ENCODE results near the gene POC1B.
A peak's percentile ranks its signal among the peaks of the same experiment; 100 is the strongest.

POC1B gene

DNA sequence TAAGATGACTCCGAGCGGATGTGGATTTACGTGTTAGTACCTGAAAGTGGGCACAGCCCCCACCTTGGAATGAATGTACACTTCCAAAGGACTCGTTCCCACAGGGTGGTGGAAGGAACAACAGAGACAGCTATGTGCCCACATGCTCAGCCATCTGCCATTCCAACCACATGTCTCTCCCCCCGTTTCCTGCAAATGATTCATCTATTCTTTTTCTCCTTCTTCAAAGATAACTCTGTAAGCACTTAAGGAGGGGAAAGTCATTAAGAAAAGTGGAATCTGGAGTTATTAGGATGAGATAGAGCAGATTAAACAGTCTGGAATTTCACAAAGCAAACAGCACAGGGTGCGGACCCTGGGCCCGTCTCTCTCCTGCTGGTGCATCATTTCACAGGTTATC lies 155.0 kb downstream of the POC1B start:
- no peaks in the 10 kb centered on the region for H3K27me3 ChIP-seq
- peaks cover 4 to 9% of the 10 kb centered on the region in 2 experiments for H3K4me1 ChIP-seq (ENCODE audit: control insufficient read depth in 1 of 2, insufficient read depth in 1 of 2, low read depth in 1 of 2, low read length in 1 of 2)
- H3K36me3 ChIP-seq = no peaks in the 10 kb centered on the region
- no peaks in the 10 kb centered on the region for H3K9me3 ChIP-seq
- TF ChIP-seq CTCF (IDR thresholded peaks at IDR 0.05) = no peak
- H3K27ac ChIP-seq = no peak overlapping the region
- H3K4me3 ChIP-seq (ENCODE audit: low read depth in 1 of 2, low read length in 1 of 2) = no peak overlapping the region

DNA sequence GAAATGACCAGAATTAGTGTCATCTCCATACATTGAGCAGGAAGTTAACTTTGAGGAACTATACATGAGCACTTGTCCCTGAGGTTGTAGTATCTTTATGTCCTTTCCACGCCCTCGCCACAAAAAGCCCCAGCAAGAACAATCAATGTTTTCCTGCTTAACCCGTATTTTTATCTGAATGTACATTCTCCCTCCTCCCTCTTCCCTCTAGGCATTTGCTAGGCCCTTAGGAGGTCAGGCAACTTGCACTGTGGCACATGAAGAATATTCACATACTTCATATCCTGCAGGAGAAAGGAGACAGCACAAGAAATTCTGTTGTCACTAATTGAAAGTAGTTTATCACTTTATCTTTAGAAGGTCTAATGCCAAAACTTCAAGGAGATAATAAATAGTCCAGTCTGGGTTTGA lies 155.4 kb downstream of the POC1B start:
- Histone ChIP-seq H3K27me3 (no peaks in the 10 kb centered on the region), H3K4me3 (ENCODE audit: low read depth in 1 of 2, low read length in 1 of 2) (no peak overlapping the region), H3K9me3 (no peaks in the 10 kb centered on the region), H3K36me3 (no peaks in the 10 kb centered on the region), H3K27ac (peak overlapping the region; percentile 0), H3K4me1 (ENCODE audit: control insufficient read depth in 1 of 2, insufficient read depth in 1 of 2, low read depth in 1 of 2, low read length in 1 of 2) (peaks cover 4 to 9% of the 10 kb centered on the region in 2 experiments)
- no peak for TF ChIP-seq CTCF (IDR thresholded peaks at IDR 0.05)
